DMS 273 (cell line): Measurements from ENCODE around the gene CDX2.

Experiments used
- DNase-seq: peaks from one replicate; lab custom pipeline; 2025; ENCODE audit not compliant: unreplicated experiment; lab: John Stamatoyannopoulos, UW

CDX2 gene

DNA sequence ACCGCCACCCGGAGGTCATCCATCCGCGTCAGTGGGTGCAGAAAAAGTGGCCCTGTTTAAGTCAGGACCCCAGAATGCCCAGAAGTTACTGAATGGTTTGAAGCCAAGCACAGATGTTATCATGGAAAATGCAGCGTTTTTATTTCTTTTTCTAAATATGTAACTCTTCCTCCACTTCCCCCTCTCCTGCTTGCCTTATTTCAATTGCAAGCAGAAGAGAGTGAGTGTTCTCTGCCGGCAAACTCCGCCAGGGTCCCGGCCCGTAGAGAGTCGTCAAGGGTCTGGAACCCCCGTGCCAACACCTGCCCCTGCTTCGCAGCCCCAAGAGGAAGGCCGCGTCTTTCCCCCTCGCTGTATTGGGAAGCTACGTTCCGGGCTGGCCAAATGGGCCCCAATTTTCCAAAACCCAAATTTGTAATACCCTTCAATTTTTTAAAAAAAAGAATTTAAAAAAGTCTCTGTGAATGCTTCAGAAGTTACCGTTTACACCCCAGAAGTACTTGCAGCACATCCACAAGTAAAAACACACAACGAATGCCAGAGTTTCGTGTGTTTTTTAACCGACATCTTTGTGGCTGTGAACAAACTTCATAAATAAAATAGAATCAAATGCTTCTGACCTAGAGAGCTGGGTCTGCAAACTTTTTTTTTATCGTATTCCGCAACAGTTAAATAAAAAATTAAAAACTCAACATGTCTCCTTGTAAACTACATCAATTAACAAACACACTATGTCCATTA, 50.0 kb downstream of the CDX2 start:
- DNase-seq, result no peak

DNA sequence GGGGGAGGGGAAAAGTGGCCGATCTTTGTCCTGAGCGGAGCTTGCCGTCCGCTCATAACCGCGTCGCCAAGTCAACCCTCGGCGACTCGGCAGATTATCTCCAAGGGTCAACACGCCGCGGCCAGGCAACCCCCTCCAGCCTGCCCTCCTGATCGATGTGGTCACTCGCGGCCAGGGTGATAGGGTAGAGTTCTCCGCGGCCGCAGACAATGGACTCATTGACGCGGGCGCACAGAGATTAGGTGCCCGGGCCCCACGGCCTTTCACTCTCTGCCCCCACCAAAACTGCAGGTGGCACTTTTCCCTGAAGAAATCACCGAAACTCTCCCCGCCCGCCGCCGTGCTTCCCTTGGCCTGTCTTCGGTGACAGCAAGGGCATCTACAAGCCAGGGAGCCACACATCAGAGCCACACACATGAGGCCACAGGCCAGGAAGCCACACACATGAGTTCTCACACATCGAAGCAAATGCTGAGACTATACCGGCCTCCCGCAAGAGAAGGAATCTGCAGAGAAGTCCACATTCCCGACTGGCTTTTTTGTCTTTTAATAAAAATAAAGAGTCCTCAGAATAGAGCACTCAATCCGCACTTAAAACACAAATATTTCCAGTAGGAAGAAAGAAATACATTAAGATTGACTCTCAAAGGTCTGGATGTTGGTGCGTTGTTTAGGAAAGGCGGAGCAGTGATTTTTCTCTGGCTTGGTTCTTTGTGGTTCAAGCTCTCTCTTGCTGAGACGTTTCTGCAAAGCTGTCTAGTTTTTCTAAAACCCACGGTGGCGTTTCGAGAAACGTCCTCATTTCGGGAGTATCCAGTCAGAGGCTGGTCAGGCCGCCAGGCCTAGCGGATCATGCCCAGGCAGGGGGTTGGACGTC, 50.8 kb downstream of the CDX2 start:
- no peak for DNase-seq

GRCh38 chr13:27917121-27917947, 51.8 kb downstream of the CDX2 start:
- DNase-seq, result no peak

DNA sequence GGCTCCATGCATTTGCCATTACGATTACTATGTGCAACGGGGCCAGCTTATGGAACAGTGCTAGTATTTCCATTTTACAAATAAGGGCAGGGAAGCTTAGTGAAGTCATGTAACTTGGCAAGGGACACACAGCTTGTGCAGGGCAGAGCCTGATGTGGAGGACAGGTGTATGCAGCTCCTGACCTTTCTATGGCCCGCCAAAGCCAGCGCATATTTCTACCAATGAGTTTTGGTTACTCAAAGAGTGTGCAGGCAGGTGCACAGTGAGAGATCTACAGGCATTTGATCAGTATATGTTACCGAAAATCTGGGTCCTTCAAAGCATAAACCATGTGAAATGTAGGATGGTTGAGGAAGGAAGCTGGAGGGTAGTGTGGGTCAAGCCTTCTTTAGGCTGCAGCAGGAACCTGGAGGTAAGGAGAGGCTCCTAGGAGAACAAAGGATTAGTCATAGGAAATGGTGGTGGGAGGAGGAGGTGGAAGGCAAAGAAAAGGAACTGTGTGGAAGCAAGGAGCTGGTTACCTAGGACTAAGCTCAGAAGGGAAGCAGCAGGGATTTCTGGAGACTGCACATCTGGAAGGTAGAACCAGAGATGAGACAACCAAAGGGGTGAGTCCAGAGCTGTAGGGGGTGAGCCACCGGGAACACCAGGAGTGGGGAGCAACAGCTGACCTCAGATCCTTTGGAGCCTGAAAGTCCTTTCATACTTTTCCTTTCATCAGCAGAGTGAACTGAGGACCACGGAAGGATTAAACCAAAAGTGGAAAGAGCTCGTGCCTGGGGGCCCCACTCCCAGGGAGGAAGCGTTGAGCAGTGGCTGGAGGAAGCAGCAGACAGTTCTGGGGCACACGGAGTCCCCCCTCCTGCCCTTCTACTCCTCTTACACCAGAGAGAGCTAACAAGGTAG, 53.6 kb downstream of the CDX2 start:
- DNase-seq, result no peak

- DNase-seq, result no peak
Observed at GRCh38 chr13:27913160-27913559, 56.0 kb downstream of the CDX2 start.

DNA sequence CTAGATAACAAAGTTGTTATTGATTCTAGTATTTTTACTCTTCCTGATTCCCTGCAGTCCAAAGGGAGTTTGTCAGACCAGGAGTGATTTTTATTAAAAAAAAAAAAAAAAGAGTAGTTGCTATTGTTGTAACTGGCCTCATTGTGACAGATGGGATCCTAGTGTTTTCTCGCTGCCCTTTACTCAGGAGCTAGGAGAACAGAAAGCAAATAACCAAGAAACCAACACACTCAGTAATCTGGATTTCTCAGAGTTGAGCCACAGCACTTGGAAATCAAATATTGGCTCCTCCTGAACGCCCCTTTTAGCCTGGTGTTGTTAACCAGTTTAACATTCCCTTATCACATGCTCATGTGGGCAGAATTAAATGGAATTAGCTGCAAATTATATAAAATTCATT, 57.6 kb downstream of the CDX2 start:
- no peak for DNase-seq
